Fibroblast of skin of left biceps (primary cell): ENCODE results near the gene GNB1L.

Experiments
- DNase-seq, 2 experiments: peaks; one replicate each; pipeline ENCODE4 v3.0.0-alpha.2; 2013; ENCODE audit warnings: low read depth in 2 of 2

GNB1L gene, protein sequence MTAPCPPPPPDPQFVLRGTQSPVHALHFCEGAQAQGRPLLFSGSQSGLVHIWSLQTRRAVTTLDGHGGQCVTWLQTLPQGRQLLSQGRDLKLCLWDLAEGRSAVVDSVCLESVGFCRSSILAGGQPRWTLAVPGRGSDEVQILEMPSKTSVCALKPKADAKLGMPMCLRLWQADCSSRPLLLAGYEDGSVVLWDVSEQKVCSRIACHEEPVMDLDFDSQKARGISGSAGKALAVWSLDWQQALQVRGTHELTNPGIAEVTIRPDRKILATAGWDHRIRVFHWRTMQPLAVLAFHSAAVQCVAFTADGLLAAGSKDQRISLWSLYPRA

DNA sequence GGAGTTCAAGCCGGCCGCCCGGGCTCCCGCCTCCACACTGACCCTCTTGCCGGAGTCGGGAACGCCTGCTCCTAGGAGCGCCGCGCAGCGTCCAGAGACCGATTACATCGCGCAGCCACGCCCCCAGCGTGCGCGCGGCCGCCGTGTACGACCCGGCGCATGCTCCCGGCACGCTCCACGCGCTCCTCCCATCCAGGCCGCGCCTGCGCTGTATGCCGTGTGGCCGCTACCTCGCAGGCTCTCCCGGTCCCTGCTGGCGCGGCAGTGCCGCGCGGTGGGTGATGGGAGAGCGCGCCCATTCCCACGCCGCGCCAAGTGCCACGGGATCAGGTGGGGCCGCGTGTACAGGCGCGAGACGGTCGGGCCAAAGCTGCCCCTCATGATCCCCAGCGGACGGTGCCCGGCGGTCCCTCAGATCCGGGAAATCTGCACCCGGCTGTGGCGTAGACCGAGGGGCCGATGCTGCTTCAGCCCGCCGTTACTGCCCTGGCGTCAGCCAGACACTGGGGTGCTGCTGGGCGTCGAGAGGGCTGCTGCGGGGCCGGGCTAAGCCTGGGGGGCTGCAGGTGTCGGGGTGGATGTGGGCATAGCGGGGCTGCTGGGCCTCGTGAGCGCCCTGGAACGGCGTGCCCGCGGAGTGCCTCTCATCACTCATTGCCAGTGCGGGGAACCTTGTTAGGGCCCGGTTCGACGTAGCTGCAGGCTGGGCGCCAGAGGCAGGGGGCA, at the start of gene GNB1L, which contains the start of gene RTL10:
GNB1L (minus strand) TSS at position 97 of the 726 bp plus-strand sequence. CDS start 33,519 bp downstream, outside the sequence.
RTL10 (minus strand) TSS at position 97 of the 726 bp plus-strand sequence. CDS start 2,613 bp downstream, outside the sequence.
- DNase-seq, result peak; percentile 81 to 87

DNA sequence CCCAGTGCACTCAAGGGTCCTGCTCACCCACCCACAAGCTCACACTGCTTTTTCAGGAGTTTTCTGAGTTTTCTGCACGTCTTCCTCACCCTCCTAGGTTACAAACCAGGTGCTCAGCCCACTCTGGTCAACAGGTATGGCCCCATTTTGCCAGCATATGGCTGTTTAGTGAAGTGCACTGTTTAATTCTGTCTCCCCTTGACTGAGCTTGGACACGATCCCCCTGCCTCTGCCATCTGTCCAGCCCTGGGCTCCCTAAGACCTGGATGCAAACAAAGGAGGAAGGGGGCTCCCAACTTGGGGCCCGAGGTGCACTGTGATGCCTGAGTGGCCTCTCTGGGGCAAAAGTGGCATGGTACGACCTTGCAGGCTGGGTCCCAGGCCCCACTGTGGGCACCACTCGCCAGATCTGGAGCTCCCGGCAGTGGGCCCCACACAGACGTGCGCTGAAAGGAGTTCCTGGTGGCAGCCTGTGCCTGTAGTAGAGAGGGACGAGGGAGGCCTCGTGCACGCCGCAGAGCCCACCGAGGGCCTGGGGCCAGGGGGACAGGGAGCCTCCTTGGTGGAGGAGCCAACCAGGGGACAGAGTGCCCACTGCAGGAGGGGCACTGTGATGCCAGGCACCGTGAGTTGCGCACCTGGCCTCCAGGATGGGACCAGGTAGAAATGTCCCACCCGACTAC, 49.6 kb upstream of the GNB1L start:
- DNase-seq, result no peak

DNA sequence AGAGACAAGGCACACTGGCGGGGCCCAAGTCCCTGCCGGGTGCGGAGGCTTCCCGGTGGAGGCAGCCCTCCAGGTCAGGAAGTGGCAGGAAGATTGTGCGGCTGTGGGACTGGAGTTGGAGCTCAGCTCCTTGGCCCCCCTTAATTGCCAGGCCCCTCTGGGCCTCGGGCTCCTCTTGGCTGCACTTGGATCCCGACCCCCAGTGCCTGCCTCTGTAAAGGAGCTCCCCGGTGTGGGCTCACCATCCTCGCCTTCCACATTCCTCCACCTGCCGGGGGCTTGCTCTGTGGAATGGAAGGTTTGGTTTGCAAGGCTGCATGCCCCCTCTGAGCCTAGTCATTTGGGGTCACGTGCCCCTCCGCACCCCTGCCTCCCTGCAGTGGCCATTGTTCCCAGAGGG, 48.8 kb upstream of the GNB1L start:
- no peak for DNase-seq

DNA sequence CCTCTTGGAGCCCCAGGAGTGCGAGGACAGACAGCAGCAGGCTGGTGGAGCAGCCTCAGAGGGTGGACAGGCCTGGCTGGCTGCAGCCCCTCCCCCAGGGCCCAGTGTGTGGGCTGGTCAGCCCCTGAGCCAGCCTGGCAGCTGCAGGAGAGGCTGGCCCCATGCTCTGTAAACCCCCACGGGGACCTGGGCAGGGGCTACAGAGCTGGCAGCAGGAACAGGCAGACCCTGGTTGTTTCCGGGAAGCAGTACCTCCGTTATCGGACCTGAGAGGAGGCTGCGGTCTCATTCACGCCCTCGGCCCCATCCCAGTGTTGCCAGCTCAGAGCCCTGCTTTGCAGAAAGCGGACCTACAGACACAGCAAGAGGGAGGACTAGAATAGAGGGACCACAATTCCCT, 48.4 kb upstream of the GNB1L start:
- DNase-seq, result no peak

DNA sequence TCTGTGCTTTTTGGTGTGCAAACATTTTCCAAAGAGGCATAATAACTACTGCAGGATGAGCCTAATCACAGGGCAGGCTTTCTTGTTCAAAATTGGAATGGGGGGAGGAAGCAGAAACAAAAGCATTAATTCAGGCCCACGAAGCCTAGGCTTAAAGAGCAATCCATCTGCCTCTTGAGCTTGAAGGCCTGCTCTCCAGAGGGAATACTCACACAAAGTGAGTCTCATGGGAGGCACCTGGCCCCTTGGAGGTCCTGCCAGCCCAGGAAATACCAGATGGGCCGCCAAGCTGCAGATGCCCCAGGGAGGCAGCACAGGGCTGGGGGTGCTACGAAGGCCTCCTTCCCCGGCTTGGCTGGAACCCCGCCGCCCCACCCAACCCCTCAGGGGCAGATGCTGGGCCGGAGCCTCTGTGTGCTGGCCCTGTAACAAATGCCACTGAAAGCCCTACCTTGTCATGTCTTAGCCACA, 47.6 kb upstream of the GNB1L start:
- no peak for DNase-seq

DNA sequence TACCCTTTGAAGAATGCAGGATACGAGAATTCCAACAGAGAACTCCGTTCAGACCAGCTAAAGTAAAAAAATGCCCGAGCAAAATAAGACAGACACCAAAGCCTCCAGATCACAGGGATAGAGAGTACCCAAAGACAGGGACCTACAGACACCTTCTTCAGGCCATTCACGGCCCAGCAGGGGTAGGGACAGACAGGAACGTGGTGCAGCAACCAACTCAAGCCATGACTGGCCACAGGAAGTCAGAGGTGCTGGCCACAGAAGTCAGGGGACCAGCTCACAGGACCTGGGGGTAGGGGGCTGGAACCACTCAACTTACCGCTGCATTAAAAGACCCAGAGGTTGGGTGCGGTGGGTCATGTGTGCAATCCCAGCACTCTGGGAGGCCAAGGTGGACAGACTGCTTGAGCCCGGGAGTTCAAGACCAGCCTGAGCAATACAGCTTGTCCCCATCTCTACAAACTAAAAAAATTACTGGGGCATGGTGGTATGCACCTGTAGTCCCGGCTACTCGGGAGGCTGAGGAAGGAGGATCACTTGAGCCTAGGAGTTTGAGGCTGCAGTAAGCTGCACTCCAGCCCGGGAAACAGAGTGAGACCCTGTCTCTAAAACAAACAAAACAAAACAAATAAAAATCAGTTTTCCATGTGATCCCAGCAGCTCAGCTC, 47.0 kb upstream of the GNB1L start:
- DNase-seq, result no peak

DNA sequence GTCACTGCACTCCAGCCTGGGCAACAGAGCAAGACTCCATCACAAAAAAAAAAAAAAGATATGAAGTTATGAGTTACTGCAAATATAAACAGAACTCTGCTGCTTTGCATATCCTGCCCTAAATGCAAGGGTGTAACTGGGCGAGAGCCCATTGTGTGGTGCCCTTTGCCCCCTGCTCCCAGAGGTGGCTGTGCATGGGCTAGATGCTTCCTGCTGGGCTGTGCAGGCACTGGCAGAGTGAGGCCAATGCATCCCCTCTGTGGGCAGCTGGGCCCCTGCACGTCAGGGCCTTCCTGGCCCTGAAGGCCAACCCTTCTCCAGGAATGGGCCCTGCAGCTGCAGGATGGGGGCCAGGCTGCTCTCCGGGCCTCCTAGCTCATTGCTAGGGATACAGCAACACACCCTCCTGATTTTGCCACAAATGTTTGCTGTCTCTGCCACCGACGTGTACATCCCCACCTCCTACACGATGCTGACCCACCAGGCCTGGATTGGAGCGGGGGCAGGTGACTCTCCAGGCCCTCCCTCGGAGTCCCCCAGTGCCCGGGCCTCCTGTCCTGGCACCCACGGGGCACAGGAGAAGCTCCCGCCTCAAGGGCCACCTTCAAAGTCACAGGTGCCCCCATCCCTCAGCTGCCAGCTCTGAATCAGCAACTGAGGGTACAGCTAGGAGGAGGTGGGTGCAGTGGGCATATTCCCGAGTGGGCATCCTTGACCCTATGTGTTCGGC, 46.2 kb upstream of the GNB1L start:
- DNase-seq, result no peak

DNA sequence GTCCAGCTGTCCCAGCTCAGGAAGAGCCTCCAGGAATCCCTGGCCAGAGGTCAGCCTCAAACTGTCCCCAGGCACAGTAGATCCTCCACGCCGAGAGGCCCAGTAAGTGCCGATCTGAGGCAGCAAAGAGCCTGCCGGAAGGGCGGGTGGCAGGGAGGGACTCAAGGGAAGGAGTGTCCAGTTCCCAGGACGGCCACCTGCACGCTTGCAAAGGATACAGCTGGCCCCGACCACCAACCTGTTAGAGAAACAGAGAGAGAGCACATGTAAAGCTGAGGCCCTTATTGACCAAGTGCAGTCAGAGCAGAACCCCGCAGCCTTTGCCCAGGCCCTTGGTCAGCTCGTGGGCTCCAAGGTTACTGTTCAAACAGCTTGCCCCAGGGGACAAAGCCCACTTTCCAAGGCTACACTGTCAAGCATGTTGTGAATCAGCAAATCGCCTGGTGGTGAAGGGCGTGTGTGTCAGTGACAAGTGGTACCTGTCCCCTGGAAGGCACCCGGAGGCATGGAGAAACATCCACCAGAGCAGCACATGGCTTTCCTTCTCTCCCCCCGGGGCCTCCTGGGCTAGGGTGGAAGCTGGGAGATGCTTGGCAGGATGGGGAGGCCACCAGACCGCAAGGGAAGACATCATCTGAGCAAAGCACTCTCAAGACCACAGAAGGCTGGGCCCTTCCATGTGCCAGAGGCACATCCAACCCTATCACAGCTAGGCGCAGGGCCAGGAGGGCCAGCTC, 44.3 kb upstream of the GNB1L start:
- no peak for DNase-seq

DNA sequence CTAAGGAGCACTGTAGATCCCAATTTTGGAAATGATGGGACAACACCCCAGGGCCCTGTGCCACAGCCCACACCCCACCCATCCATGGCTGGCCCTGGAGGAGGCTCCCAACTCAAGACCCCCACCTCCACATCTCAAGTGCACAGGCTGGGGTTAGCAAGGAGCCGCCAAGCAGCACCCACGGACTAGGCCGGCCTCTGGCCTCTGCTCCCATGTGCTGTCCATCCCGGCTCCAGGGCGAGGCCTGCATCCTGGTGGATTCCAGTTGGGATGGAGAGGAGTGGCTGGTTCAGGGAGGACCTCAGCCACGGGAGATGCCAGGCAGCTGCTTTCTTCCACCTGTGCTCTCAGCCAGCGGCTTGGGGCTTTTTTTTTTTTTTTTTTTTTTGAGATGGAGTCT, 43.5 kb upstream of the GNB1L start:
- no peak for DNase-seq

DNA sequence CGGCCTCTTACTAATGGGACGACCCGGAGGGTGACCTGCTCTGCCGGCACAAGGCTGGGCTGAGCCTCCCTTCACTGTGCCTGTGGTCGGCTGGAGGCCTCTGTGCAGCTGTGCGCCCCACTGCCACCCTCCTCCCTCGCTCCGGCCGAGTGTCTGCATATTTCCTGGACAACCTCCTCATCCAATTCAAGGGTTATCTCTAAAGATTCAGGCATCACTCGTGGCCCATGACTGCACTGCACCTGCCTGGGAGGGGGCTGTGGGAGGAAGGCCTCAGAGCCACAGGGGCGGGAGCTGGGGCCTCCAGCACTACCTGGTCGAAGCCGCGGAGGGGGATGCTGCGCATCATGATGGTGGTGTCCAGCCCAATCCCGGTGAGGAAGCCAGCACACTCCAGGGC, 43.1 kb upstream of the GNB1L start:
- no peak for DNase-seq

DNA sequence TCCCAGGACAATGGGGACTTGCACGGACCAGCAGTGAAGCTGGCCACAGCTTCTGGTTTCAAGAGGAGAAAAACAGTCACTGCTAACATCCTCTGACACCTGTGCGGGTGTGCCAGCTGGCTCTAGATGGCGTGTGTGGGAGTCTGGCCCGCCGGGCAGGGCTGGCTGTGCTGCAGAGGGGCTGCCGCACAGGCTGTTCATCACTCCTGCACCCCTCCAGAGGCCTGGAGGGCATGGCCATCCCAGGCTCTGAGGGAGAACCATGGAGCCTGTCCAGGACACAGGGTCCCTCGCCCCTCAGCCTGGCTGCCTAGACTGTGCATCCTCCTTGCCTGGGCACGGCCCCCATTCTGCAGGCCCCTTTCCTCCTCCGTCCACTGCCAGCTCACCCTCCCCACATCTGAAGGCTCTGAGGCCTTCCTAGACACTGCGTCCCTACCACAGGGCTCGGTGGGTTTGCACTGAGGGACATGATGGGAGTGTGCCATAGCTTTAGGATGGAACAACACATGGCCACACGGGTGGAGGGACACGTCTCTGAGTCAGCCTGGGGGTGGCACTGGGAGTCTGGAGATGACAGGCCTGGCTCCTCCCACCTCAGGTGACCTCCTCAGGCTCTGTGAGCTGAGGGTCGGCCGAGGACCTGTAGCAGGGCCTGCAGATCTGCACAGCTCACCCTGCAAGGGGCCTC, 42.1 kb upstream of the GNB1L start:
- DNase-seq, result no peak

DNA sequence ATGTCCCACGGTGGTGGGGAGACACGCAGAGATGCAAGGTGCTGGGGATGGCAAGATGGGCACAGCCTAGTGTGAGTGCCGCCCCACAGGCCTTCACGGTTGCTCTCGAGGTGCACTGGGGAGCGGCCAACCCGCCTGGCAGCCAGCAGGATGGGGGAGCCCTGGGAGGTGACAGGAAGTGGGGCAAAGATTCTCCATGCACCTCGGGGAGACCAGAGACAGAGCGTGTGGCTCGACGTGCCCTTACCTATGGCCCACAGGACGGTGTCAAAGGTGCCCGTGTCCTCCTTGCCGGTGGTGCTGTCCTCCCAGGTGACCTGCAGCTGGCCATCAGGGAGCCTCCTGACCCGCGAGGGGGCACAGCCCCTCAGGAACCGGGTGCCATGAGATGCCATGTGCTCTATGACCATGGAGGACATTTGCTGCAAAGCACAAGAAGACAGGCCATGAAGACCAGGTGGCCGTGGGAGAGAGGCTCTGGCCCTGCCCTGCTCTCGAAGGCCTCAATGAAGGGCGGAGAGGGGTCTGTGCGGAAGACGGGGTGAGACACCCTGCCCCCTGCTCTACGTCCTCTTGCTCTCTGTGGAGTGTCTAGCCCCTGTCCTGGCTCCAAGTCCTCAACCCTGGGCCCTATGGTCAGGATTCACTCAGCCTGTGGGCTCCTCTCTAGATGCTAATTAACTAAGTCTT, 40.6 kb upstream of the GNB1L start:
- no peak for DNase-seq

DNA sequence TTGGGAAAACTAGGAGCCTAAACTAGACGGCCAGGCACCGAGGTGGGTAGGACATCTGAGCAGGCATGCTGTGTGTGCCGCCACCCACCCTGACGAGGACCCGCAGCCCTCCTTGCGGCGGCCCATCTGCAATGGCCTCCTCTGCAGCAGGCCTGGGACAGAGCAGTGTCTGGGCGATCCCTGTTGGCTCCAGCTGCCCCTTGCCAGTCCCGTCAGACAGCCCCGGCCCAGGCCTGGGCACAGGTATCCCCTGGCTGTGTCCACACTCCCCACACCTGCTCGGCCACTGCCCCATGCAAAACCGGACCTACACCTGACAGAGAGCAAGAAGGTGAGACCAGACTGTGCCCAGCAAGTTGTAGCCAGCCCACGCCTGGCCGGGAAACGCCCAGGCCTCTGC, 38.7 kb upstream of the GNB1L start:
- no peak for DNase-seq

DNA sequence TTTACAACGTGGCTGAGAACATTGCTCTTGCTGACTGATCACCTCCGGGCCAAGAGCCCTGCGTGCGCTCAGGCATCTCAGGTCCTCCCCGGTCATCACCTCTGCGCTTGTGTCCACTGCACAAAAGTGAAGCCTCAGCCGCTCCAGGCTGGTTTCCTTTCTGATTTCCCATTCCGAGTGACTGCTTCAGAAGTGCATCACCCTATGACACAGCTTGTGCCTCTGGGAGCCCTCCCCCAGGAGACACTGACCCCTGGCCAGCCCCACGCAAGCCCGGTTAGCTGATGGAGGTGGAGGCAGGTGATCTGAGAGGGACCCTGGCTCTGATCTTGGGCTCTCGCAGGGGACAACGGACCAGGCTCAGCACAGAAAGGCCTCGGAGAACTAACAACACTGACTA, 38.3 kb upstream of the GNB1L start:
- no peak for DNase-seq

DNA sequence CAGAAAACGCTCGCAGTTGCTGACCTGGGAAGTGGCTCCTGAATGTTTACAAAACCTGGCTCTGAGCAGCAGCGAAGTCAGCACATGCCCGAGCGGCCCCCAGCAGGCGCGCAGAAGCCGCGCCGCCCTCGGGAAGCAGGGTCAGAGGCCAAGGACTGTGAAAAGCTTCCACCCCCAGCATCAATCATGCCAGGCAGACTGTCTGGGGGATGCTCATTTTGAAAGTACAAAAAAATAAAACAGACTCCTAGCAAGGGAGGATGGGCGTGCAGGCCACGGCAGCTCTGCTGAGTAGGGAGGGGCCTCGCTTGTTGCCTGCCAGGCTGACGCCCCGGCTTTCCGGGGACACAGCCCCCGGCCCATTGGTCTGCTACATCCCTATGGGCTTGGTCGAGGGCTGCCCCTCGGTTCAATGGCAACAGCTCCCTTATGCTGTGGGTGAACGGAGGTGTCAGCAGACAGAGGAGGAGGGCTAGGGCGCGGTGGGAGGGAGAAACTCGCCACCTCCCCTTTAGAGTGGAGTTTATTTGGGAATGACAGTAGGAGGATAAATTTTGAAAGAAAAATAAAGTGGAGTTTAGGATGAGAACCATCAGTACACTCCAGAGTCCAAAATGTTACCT, 37.7 kb upstream of the GNB1L start:
- DNase-seq, result no peak

DNA sequence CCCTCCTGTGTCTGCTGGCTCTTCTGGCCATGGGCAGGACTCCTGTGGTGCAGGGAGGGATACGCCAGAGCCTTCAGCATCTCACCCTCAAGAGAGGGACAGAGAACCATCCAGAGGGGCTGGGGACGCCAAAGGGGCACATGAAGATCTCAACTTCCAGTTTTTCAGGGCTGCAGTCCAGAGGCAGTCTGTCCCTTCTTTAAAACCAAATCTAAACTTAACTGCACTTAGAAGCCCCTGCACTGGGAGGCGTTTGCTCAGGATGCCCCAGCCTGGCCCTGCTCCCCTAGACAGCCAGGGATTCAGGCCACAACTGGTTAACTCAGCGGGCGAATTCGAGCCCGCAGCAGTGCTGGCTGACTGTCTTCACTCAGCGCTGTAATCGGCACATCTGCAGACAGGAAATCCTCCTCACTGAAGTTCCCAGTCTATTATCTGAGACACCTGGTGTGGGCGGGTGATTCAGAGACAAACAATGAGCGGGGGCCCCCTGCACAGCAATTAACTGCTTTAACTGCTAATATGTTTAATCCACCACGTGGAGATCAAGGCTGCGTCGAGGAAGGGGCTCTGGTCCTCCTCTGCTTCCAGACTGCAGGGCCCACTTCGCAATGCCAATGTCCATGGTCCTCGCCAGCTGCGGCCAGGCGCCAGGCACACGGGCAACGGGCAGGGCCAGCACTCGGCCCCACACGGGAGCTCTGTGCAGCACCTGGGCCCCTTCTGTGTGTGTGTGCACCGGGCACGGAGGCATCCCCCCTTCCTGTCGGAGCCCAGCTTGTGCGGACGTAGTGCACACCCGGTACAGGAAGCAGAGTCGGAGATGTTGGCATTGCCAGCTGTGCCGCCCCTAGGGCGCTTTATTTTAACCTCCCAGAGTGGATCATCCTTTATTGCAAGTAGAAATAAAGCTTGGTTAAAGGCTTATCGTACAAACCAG, 36.9 kb upstream of the GNB1L start:
- DNase-seq, result peak; percentile 76

DNA sequence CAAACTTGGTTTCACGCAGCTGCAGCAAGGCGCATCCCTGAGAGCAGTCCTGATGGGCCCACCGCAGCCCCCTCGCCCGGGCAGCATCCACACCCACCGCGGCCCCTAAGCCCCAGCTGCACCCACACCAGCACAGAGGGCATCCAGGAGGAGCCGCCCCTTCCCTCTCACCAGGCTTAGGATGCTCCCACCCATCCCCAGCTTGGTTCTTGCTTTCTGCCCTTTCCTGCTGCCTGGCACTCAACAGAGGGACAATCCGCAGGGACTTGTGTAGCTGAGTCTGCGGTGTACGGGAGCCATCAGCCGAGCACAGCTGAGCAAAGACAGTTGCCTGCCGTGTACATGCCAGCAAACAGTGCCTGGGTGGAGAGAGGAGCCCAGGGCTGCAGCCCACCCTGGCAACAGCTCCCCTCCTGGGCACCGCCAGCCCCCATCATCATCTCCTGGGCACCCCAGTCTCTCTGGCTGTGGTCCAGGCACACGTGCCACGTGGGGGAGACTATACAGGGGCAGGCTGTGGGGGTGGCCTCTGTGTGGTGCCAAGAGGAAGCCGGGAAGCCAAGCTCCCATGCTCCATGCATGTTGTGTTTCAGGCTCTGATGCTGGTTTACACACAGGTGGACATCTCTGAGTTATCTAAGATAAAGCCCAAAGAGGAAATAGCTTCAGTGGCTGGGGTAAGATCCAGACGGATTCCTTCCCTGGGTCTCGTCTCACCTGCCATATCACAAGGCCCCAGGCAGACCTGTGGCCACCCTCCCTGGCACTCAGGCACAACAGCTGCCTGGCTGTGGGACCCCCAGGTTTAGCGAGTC, 36.0 kb upstream of the GNB1L start:
- DNase-seq, result no peak
